COLO668 (cell line): Measurements from ENCODE around the gene CCNB2.
"Not testable (repeated sequence)": the region's sequence is repeated elsewhere in the genome, so short reads cannot be mapped to it uniquely, and the experiment has no call there.

Source experiments
- DNase-seq: peaks from one replicate; lab custom pipeline; 2025; ENCODE audit not compliant: unreplicated experiment; lab: John Stamatoyannopoulos, UW

Gene CCNB2

DNA sequence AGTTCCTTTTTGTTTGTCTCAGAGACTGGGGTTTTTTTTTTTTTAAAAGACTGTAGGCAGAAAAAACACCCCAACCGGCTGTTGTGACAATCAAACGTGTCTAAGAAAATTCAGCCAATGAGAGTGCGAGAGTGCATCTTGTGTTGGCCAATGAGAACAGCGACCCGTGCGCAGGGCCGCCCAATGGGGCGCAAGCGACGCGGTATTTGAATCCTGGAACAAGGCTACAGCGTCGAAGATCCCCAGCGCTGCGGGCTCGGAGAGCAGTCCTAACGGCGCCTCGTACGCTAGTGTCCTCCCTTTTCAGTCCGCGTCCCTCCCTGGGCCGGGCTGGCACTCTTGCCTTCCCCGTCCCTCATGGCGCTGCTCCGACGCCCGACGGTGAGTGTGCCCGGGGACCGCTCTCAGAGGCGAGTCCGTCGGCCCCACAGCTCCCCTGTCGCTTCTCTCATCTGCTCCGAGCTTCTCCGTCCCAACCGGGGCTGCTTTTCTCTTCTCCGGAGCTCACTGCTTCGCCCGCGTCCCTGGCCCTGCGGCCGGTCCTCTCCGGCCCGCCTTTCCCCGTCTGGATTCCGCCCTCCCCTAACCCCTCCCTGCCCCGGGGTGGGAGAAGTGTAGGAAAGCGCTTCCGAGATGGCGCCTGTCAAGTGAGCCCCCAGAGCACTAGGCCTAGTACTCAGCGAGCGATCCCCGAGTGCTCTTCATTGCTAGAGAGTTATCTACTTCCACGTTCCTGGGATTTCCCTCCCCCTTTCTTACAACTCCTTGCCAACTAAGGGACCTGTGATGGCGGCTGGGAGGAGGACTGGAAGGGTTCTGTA, at the start of gene CCNB2:
Gene CCNB2, plus strand, starts transcription at position 235 of the 821 bp plus-strand sequence. Its CDS starts 123 bp downstream, at position 358.
- DNase-seq, result peak; percentile 87

DNA sequence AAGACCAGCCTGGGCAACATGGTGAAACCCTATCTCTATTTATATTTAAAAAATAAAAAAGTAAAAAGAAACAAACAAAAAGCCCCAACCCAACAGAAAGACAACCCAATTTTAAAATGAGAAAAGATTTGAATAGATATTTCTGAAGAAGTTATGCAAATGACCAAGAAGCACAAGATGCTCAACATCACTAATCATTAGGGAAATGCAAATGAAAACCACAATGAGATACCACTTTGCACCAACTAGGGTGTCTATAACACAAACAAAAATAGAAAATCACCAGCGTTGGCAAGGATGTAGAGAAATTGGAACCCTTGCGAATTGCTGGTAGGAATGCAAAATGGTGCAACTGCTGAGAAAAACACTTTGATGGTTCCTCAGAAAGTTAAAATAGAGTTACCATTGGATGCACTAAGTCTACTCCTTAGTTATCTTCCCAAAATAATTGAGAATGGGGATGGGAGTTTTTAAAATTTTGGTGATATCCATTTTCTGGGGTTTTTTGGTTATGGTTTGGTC, 45.8 kb upstream of the CCNB2 start:
- DNase-seq, result no peak

DNA sequence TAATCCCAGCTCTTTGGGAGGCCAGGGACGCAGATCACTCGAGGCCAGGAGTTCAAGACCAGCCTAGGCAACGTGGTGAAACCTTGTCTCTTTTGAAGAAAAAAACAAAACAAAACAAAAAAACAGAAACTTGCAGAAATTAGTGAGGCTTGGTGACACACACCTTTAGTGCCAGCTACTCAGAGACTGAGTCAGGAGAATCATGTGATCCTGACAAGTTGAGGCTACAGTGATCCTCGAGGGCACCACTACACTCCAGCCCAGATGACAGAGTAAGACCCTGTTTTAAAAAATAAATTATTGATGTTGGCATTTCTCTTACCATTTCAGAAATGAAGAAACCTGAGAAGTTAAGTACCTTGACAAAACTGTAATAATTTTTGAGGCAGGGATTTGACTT, 44.6 kb upstream of the CCNB2 start:
- DNase-seq, result no peak

DNA sequence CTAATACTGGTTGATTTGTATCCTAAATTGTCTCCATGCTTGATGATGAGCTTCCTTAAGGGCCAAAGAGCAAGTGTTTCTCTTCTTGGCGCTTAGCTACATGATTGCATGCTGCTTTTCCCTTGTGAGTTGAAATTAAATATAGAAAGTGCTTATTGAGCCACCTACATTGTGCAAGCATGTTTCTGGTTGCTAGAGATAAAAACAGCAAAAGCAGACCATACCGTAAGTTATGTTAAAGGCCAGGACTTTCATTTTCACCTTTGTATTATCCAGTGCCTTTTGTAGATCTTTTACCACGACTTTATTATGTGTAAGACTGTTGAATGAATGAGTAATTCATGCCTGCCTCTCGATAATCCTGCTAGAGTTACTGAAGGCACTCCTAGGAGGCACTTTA, 41.9 kb upstream of the CCNB2 start:
- DNase-seq, result no peak

DNA sequence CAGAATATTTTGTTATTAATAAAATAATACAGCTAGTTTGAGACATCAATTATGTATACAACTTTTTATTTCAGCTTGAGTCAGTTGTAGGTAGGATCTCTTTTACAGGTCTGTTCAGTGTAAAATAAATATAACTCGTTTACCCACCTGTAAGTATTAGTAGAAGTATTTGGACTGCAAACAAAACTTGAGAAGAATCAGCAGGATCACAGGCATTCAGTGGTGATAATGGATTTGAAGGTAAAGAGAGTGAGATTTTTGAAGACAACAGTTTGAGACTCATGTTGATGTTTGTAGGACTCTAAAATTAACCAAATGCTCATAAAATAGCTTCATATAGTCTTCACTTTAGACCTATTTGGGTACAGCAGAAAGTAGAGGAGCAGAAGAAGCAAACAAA, 35.5 kb upstream of the CCNB2 start:
- DNase-seq, result no peak

DNA sequence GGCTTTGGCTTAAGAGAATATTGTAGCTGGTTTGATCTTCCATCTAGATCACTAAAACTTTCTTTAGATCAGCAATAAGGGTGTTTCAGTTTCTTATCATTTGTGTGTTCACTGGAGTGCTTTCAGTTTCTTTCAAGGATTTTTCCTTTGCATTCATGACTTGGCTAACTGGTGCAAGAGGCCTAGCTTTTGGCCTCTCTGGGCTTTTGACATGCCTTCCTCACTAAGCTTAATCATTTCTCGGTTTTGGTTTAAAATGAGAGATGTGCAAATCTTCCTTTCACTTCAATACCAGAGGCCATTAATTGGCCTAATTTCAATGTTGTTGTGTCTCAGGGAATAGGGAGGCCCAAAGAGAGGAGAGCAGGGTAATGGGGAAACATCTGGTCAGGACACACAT, 30.3 kb upstream of the CCNB2 start:
- no peak for DNase-seq

DNA sequence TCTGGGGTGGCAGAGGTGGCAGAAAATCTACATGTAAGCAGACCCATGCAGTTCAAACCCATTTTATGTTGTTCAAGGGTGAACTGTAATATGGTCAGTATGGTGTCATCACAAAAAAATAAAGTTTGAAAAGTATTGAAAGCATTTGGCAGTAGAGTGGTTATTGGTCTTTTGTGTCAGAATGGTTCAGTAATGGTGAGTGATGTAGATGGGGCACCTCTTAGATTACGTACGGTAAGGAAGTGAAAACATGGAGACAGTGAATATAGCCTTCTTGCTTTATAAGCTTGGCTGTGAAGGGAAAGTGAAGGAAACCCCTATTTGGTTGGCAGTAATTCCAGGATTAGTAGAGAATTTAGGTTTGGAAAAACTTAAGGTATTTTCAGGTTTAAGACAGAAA, 17.2 kb upstream of the CCNB2 start:
- no peak for DNase-seq

DNA sequence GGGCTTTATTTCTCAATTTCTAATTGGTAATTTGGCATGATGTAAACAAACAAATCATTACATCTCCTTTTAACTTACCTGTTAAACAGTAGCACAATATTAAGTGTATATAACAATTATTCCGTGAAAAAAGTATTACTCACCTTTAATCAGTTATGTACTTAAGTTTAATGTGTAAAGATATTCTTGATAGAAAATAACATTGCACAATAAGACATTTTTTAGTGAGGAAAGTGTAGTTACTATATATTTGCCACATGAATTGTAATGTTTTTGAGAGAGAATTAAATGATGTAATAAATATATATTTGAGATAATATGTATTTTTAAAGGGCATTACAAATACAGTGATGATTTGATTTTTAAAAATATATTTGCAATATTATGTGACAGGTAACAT, 10.9 kb upstream of the CCNB2 start:
- no peak for DNase-seq

DNA sequence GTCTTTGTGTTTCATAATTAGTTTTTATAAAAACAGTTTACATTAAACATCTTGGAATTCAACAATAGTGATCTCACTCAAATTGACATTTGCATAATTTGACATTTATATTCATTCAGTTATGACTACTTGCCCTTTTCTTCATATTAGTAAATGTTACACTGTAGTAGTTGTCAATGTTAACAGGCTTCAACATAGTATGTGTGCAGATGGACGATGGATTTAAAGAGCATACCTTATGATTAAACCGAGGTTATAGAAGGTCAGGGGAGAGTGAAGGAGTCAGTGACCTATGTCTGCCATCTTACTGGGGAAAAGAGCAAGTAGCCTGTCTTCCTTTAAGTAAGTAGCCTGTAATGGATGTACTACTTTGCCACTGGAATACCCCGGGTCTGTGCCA, 8.5 kb upstream of the CCNB2 start:
- DNase-seq, result no peak

DNA sequence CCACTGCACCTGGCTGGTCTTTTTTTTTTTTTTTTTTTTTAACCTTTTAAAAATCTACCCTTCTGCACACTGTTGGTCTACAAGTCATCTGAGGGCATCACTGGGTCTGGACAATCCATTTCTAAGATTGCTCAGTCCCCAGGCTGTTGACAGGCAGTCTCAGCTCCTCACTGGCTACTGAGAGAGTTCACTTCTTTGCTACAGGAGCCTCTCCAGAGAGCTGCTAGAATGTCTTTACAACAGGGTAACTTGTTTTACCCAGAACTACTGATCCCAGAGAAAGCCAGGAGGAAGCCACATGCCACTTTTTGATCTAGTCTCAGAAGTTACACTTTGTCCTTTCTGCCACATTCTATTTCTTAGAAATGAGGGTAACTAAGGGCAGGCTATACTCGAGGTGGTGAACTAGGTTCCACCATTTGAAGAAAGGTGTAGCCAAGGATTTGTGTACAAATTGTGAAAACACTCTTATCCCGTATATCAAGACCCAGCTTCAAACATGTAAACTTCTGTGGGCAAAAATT, 5.7 kb upstream of the CCNB2 start:
- DNase-seq, result no peak

DNA sequence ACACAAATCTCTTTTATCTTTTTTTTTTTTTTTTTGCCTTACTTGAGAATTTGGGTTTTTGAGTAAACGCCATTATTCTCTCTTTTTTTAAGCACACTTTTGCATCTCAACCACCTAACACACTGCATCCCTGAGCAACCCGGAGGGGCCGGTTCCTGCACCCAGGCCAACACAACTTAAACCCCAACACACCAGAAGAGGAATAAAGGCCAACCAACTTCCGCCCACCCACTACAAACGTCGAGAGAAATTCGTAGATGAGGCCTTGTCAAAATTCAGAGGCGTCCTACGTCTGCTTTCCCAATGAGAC, 389 bp upstream of the CCNB2 start:
- DNase-seq, result no peak

DNA sequence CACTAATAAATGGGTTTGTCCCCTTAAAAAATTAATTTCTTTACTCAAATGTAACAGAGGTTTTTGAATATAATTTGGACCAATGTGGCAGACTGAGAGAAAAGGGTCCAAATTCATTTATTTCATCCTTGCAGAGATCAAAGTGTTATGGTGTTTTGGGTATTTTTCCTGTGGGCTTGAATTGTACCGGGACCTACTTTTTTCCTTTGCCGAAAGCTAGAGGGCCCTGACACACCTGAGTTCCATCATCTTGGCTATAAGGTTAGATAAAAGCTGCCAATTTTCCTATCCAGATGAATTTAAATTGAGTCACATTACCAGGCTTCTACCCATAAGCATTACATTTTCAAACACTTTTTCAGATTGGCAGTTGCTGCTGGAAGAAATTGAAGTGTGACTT, 908 bp downstream of the CCNB2 start:
- no peak for DNase-seq

DNA sequence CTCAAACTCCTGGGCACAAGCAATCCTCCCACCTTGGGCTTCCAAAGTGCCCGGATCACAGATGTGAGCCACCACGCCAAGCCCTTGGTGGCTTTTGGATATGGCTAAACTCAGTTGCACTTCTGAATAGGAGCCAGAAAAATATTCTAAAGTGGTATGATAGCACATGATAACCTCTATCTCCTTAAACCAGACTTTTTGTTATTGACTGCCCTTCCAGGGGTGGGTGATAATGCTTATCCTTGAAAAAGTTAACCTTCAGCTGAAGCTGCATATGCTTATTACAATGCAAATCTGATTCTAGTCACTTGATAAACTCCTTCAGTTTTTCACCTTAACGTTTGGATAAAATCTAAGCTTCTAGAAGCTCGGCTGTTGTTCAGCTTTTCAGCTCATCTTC, 6.3 kb downstream of the CCNB2 start:
- DNase-seq, result no peak

DNA sequence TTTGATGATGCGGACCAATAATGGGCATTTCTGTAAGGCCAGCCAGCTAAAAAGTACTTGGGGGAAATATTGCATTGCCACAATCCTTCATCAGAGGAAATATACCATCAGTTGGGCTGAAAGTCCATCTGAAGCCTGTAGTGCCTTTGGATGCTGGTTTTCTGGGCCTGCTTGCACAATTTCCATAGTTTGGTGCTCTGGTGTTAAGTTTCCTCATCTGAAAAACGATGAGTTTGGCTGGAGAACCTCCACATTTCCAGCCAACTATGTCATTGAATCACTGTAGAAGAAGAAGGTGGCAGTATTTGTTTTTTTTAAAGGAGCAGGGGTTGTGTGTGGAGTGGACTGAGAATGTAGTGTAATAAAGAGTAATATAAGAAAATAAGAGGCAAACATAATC, 10.1 kb downstream of the CCNB2 start:
- no peak for DNase-seq

DNA sequence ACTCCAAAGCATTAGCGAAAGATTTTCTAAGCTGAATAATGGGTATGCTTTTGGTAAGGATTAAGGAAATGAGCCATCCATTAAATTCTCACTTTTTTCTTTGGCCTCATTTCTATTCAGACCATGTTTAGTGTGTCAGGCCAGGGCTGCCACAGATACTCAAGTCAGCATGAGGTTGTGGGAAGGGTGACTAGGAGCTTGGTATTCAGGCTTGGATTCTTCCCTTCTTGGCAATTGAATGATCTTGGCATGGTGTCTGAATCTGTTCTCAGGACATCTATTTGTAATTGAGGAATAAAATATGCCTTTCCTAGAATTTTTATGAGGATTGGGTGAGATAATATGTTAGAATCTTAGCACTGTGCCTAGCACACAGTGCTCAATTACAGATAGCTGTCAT, 11.2 kb downstream of the CCNB2 start:
- DNase-seq, result no peak

DNA sequence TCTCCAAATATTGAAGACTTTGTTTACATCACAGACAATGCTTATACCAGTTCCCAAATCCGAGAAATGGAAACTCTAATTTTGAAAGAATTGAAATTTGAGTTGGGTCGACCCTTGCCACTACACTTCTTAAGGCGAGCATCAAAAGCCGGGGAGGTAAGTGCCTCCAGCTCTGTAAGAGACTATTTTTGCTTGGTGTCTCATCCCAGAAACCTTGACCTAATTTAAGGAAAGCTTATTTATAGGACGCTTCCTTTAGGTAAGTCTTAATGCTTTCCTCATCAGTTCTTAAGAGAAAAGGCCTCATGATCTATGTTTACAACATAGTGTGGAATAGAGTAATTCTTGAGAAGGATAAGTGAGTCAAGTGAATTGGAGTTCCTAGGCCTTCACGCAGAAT, 11.8 kb downstream of the CCNB2 start:
- DNase-seq, result no peak

DNA sequence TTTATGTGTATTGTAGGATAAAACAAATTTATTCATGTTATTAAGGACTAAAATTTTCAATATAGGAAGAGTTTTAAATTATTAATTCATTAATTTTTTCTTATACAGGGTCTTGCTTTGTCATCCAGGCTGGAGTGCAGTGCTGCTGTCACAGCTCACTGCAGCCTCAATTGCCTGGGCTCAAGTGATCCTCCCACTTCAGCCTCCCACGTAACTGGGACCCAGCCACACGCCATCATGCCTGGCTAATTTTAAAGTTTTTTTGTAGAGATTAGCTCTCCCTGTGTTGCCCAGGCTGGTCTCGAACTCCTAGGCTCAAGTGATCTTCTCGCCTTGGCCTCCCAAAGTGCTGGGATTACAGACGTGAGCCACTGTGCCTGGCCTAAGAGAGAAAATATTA, 14.7 kb downstream of the CCNB2 start:
- no peak for DNase-seq

DNA sequence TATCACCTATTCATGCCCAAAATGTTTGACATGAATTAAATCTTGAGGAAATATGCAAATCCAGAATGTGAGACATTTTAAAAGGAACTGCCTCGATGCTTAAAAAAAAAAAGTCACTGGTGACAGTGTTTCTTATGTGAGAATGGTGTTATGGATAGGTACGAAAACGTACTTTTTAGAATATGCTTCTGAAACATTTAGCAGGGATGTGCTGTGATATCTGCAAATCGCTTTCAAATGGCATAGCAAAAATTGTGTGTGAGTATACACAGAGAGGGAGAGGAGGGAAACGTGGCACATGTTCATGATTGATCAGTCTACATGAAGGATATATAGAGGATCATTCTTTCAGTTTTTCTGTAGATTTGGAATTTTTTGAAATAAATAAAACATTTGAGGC, 16.0 kb downstream of the CCNB2 start:
- no peak for DNase-seq

DNA sequence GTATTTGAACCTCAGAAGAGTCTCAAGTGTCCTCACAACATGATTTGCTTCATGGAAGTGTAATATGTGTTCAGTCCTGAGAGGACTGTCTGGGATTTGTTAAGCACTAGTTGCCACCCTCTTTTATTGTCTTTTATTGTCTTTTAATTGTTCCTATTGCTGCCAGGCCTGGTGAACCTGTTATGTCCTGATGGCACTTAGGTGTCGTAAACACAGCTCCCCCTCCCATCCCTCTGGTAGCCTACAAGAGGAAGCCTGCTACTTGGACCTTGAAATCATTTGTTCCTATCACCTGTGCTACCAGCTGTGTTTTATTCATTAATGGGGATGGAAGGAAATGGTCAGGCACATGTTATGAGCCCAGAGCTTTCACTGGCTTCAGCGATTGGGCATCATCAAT, 19.3 kb downstream of the CCNB2 start:
- no peak for DNase-seq

DNA sequence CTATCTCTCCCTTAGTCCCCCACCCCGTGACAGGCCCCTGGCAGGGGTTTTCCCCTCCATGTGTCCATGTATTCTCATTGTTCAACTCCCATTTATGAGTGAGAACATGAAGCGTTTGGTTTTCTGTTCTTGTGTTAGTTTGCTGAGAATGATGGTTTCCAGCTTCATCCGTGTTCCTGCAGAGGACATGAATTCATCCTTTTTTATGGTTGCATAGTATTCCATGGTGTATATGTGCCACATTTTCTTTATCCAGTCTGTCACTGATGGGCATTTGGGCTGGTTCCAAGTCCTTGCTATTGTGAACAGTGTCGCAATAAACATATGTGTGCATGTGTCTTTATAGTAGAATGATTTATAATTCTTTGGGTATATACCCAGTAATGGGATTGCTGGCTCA, 20.7 kb downstream of the CCNB2 start:
- DNase-seq, result not testable (repeated sequence)

DNA sequence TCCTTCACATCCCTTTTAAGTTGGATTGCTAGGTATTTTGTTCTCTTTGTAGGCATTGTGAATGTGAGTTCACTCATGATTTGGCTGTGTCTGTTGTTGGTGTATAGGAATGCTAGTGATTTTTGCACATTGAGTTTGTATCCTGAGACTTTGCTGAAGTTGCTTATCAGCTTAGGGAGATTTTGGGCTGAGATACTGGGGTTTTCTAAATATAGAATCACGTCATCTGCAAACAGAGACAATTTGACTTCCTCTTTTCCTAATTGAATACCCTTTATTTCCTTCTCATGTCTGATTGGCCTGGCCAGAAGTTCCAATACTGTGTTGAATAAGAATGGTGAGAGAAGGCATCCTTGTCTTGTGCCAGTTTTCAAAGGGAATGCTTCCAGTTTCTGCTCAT, 22.3 kb downstream of the CCNB2 start:
- not testable (repeated sequence) for DNase-seq

DNA sequence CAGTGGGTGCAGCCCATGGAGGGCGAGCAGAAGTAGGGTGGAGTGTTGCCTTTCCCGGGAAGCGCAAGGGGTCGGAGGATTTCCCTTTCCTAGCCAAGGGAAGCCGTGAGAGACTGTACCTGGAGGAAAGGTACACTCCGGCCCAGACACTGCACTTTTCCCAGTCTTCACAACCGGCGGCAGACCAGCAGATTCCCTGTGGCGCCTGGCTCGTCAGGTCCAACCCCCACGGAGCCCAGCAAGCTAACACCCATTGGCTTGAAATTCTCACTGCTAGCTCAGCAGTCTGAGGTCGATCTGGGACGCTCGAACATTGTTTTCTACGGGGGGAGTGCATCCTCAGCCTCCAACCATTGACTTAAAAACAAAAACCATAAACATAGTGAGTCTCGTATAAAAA, 26.5 kb downstream of the CCNB2 start:
- DNase-seq, result no peak

DNA sequence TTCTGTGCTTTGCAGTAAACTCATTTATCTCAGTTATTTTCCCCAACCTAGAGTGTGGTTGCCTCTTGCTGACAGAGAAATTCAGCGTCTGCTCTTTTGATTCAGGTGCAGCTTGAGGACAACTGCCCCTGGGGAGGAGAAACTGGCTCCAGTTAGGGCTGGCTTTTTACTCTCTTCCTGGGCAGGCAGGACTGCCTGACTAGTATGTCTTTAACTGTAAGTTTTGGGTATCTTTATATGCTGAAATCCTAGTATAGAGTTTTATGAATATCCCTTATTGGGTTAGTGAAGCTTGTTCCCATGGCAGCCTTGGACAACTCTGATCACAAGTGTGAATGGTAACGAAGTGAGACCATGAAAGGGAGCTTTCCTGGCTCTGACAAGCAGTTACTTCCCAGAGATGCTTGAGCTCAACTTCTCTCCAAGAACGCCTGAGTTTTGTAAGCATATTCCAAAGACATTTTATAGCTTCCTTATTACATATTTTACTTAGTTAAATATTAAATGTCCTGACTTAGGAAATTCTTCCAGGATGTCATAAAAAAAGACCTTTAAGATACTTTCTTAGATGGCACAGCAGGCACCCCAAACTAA, 27.1 kb downstream of the CCNB2 start:
- no peak for DNase-seq
